Fibroblast of pulmonary artery (primary cell): ENCODE data around the gene SLC1A5.
"Not testable (repeated sequence)": the region's sequence is repeated elsewhere in the genome, so short reads cannot be mapped to it uniquely, and the experiment has no call there.

Source experiments
- DNase-seq: peaks from one replicate; pipeline ENCODE4 v3.0.0-alpha.2; 2010; ENCODE audit warnings: low read depth
- H3K4me3 ChIP-seq: replicated peaks from 2 replicates; pipeline ENCODE4 v1.5.1; 2011; ENCODE audit warnings: low read depth, mild to moderate bottlenecking, control low read depth, low read length, moderate library complexity
- TF ChIP-seq, protein P1 (sequence below): IDR thresholded peaks from 2 replicates; pipeline ENCODE4 v1.5.1; 2011; ENCODE audit warnings: mild to moderate bottlenecking, control low read depth, low read length, inconsistent platforms; ENCODE audit errors: missing control alignments

The SLC1A5 gene

DNA sequence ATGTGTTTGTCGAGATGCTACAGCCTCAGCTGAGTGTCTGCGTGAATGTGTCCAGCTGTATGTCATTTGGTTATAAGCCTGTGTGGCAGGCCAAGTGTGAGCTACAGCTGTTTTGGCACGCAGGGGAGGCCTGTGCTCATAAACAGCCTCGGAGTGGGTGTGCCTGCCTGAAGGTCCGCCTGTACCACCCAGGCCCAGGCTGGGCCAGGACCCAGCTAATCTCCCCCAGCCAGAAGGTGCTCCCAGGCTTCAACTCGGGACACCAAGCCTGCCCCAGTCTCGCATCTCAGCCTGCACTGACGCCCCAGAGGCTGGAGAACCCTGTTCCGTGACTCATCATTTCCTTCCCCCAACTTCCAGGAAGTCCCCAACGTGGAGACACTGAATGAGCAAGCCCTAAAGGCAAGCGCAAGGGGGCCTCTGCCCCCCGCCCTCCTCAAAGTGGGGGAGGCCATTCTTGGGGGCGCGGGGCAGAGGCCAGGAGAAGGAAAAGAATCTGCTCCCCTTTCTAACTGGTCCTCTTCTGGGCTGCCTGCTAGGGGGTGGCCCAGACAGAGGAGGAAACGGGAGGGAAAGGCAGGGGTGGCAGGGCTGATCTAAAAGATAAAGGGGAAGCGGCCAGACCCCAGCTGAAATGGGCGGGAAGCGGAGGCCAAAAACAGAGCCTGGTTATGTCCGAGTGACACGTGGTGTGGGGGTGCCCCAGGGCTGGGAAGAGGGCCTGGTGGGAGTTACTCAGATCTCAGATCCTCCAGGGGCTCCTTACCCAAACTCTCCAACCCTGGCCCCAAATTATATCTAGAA lies 2.0 kb downstream of the SLC1A5 start:
- TF ChIP-seq, protein P1, sequence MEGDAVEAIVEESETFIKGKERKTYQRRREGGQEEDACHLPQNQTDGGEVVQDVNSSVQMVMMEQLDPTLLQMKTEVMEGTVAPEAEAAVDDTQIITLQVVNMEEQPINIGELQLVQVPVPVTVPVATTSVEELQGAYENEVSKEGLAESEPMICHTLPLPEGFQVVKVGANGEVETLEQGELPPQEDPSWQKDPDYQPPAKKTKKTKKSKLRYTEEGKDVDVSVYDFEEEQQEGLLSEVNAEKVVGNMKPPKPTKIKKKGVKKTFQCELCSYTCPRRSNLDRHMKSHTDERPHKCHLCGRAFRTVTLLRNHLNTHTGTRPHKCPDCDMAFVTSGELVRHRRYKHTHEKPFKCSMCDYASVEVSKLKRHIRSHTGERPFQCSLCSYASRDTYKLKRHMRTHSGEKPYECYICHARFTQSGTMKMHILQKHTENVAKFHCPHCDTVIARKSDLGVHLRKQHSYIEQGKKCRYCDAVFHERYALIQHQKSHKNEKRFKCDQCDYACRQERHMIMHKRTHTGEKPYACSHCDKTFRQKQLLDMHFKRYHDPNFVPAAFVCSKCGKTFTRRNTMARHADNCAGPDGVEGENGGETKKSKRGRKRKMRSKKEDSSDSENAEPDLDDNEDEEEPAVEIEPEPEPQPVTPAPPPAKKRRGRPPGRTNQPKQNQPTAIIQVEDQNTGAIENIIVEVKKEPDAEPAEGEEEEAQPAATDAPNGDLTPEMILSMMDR, result no peak
- DNase-seq, result peak; percentile 75
- H3K4me3 ChIP-seq, result peak overlapping the region; percentile 87

DNA sequence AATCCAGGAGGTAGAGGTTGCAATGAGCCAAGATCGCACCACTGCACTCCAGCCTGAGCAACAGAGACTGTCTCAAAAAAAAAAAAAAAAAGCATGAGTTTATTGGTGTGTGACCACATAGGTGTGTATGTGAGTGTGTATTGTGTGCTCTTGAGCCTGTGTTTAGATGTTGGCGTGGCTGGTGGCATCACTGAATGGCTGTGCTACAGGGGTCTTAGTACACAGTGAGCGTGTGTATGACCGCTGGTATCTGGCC lies 2.5 kb downstream of the SLC1A5 start:
- no peak for DNase-seq
- H3K4me3 ChIP-seq, result peak overlapping the region; percentile 87
- TF ChIP-seq, protein P1, result no peak

DNA sequence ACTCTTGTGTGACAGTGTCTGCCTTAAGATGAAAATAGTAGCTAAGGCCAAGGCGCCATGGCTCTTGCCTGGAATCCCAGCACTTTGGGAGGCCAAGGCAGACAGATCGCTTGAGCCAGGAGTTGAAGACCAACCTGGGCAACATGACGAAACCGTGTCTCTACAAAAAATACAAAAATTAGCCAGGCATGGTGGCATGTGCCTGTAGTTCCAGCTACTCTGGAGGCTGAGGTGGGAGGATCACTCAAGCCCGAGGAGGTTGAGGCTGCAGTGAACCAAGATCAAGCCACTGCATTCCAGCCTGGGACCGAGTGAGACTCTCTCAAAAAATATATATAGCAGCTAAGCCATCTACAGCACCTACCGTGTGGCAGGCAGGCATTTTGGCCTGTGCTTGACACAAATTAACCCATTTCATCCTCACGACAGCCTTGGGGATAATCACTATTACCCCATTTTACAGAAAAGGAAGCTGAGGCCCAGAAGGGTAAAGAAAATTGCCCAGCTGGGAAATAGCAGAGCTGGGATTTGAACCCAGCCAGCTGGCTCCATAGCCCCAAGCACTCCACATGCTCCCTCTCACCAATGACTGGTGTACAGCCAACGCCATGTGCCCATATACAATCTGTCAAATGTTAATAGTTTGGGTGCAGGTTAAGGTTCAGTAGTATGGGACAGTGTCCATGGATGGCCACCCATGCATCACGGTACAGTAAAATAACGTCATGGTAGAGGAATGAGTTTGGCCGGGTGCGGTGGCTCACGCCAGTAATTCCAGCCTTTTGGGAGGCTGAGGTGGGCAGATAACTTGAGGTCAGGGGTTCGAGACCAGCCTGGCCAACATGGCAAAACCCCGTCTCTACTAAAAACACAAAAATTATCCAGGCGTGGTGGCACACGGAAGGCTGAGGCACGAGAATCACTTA lies 3.1 kb downstream of the SLC1A5 start:
- TF ChIP-seq, protein P1, result no peak
- peak overlapping the region; percentile 87 for H3K4me3 ChIP-seq
- DNase-seq, result no peak

DNA sequence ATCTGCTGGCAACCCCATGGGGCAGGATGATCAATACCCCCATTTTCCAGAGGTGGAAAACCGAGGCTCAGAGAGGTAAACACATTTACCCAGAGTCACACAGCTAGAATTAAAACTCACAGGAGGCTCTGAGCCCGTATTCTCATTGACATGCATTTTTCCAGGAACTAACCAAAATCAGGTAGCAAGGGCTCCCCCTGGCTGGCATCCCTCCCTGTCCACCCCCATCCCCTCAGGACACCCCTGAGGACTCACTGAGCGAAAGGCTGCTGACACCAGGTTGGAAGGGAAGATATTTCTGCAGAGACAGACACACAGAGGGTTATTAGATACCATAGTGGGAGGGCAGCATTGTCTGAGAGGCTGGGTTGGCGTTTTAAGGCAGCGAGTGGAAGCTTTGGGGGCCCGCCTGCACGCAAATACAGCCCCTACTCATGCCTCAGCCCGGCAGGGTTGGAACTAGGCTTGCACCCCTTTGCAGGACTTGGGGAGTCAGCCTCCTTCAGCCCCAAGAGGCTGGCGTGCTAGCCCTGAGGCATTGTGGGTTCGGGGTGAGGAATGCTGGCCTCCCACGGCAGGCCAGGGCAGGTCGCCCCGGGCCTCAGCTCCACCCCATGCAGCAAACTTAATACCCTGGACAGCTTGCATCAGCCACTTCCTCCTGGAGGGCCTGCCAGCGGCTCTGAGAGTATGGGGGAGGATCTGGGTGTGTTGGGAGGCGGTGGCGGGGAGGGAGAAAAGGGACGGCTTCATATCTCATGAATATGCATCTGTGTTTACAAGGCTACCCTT lies 3.9 kb downstream of the SLC1A5 start:
- peak overlapping the region; percentile 87 for H3K4me3 ChIP-seq
- TF ChIP-seq, protein P1, result peak; percentile 37
- peak; percentile 90 for DNase-seq

DNA sequence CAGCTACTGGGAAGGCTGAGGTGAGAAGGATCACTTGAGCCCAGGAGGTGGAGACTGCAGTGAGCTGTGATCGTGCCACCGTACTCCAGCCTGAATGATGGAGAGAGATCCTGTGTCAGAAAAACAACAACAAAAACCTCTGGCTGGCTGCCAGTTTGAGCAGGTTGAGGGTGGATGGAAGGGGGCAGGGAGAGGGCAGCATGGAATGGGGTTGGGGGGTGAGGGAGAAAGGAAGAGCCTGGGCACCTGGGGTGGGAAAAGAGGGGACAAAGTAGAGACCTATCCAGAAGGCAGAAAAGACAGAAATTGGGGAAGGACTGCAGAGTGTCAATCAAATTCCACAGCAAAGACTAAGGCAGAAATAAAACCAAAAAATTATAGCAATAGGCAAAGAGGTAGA lies 4.7 kb downstream of the SLC1A5 start:
- no peak for DNase-seq
- TF ChIP-seq, protein P1, result no peak
- H3K4me3 ChIP-seq, result peak overlapping the region; percentile 87

DNA sequence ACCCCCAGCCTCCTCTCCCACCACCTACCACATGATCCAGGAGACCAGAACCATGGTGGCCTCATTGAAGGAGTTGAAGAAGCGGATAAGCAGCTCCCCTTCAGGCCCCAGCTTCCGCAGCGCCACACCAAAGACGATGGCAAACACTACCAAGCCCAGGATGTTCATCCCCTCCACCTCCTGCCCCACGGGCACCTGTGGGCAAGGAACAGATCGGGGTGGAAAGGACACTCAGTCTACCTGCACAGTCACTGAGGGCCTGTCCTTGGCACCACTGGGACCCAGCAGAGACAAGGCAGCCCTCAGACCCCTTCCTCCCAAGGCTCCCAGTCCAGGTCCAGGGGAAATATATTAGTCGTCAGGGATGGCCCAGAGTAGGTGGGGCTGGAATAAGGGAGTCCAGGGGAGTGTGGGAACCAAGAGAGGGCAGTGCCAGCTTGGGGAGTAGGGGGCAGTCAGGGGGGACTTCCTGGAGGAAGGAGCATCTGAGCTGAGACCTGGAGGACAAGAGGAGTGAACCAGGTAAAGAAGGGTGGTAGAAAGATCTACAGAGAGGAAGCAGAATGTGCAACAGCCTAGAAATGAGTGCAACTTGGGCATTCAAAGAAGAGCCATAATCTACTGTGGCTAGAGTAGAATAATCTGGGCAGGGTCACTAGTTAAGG lies 5.9 kb downstream of the SLC1A5 start:
- H3K4me3 ChIP-seq, result no peak overlapping the region
- TF ChIP-seq, protein P1, result no peak

DNA sequence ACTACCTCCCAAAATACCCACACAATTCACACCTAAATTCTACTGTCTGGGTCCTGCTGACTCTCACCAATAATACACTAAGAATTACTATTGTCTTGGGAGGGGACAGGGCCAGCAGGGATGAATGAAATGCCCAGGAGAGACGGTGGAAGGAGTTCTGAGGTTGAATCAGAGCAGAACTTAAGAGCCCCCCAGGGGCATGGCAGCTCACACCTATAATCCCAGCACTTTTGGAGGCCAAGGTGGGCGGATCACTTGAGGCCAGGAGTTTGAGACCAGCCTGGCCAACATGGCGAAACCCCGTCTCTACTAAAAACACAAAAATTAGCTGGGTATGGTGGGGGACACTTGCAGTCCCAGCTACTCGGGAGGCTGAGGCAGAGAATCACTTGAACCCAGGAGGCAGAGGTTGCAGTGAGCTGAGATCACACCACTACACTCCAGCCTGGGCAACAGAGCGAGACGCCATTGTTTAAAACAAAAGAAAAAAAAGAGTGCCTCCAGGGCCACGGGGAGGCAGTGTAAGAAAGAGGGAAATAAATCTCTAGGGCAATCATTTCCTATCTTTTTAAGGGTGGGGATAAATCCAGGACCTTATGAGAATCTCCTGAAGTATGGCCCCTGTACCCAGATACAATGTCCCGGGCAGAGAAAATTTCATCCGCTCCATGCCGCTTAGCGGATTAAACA lies 10.3 kb downstream of the SLC1A5 start:
- not testable (repeated sequence) for H3K4me3 ChIP-seq, DNase-seq

More for the DNA sequence above, 5.9 kb downstream of the SLC1A5 start:
- no peak for DNase-seq
